ENCODE data around the gene AFM. TPM values are rescaled to one million over a fixed set of nuclear protein-coding genes. Genes with fewer than 3 reads are reported as not detected.

Gene AFM
- total and polyA plus RNA-seq, 2 of the 8 experiments (the other 6 are each of a cell fraction or from before 2014, with no cell fraction given), result not detected

DNA sequence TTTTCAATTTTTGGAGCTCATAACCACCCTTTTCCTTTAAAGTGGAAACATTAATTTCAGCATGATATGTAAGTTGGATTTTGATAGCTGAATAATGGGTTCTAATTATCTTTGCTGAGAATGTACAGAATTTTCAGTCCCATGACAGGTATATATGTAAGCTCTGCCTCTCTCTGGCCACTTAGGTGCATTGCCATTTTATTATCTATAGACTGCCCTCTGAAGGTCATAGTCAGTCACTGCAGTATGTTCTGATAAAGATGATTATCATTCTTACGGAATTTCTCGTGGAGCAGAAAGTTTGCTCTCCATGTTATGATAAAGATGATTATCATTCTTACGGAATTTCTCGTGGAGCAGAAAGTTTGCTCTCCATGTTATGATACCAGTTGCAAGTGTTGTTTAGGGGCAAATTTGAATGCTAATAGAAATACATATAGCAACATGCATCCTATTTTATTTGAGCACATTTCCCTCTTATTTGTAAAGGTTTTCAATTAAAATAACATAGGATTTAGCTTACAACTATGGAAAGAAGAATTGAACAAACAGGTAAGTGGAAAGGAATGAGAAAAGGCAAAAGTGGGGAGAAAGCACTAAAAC, 35.1 kb upstream of the AFM start (continued):
- TF ChIP-seq, protein P1, sequence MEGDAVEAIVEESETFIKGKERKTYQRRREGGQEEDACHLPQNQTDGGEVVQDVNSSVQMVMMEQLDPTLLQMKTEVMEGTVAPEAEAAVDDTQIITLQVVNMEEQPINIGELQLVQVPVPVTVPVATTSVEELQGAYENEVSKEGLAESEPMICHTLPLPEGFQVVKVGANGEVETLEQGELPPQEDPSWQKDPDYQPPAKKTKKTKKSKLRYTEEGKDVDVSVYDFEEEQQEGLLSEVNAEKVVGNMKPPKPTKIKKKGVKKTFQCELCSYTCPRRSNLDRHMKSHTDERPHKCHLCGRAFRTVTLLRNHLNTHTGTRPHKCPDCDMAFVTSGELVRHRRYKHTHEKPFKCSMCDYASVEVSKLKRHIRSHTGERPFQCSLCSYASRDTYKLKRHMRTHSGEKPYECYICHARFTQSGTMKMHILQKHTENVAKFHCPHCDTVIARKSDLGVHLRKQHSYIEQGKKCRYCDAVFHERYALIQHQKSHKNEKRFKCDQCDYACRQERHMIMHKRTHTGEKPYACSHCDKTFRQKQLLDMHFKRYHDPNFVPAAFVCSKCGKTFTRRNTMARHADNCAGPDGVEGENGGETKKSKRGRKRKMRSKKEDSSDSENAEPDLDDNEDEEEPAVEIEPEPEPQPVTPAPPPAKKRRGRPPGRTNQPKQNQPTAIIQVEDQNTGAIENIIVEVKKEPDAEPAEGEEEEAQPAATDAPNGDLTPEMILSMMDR (IDR thresholded peaks at IDR 0.05; ENCODE audit: control extremely low read depth in 1 of 3, insufficient read depth in 1 of 3, low read depth in 1 of 3, low read length in 3 of 3), result peak in 2 of 3 experiments; percentile 83 to 99; a peak in 3 of 4 replicates
- TF ChIP-seq, protein P2, sequence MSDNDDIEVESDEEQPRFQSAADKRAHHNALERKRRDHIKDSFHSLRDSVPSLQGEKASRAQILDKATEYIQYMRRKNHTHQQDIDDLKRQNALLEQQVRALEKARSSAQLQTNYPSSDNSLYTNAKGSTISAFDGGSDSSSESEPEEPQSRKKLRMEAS (IDR thresholded peaks at IDR 0.05), result no peak
- no peak for TF ChIP-seq KDM1A (IDR thresholded peaks at IDR 0.05; ENCODE audit: borderline replicate concordance, low read length)
- TF ChIP-seq BRCA1 (IDR thresholded peaks at IDR 0.05; ENCODE audit: low read depth, low read length), result no peak
- TF ChIP-seq JUND (IDR thresholded peaks at IDR 0.05; ENCODE audit: low read length), result 0 out of 2 replicates have a peak, but pooled peaks have one; percentile 34
